SK-N-SH treated with all-trans-retinoic acid at 6 μM for 48 hours (cell line): ENCODE results near the gene HMSD.

Experiments
- BACH2 ChIP-seq: fragments of 250-450 bp; sonication (Bioruptor Pico); IDR thresholded peaks from 2 replicates; pipeline ENCODE4 v1.9.0; 2021; ENCODE audit warnings: mild to moderate bottlenecking, borderline replicate concordance
- ESRRG ChIP-seq: fragments of 250-450 bp; sonication (Bioruptor Pico); IDR thresholded peaks from 2 replicates; pipeline ENCODE4 v1.6.1; 2021; ENCODE audit warnings: mild to moderate bottlenecking
- RARB ChIP-seq: fragments of 250-450 bp; sonication (Bioruptor Pico); IDR thresholded peaks from 2 replicates; pipeline ENCODE4 v1.8.0; 2021; ENCODE audit warnings: mild to moderate bottlenecking, moderate library complexity
- TF ChIP-seq, protein P1 (sequence below): fragments of 250-450 bp; sonication (Bioruptor Pico); IDR thresholded peaks from 2 replicates; pipeline ENCODE4 v1.5.1; 2020; ENCODE audit warnings: low read depth, mild to moderate bottlenecking, moderate library complexity

DNA sequence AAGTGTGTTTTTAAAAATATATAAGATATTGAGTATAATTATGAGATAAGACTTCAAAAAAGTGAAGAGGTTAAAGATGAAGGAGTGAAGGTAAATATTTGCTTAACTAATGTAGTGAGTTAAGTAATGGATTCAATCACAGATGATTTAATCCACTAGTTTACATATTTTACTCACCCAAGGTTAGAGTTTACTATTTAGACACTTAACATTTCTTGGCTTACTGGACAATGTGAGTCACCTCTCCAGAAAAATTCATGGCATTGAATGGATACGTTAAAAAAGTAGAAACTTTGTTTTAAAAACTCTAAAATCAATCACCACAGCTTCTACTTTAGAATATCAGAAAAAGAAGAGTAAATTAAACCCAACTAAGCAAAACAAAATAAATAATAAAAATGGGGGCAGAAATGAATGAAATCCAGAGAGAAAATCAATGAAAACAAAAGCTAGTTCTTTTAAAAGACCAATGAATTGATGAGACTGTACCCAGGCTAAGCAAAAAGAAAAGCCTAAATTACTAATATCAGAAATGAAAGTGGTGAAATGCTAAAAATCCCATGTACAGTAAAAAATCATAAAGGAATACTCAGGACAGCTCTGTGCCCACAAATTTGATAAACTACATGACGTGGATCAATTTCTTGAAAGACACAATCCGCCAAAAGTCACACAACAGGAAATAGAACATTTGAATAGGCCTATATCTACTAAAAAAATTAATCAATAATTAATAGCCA lies 1.9 kb upstream of the HMSD start:
- TF ChIP-seq, protein P1, sequence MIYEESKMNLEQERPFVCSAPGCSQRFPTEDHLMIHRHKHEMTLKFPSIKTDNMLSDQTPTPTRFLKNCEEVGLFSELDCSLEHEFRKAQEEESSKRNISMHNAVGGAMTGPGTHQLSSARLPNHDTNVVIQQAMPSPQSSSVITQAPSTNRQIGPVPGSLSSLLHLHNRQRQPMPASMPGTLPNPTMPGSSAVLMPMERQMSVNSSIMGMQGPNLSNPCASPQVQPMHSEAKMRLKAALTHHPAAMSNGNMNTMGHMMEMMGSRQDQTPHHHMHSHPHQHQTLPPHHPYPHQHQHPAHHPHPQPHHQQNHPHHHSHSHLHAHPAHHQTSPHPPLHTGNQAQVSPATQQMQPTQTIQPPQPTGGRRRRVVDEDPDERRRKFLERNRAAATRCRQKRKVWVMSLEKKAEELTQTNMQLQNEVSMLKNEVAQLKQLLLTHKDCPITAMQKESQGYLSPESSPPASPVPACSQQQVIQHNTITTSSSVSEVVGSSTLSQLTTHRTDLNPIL (CRISPR knock-in tag): no peak
- TF ChIP-seq BACH2 (no peak), RARB (CRISPR knock-in tag) (no peak), ESRRG (CRISPR knock-in tag) (no peak)
